ENCODE data around the gene PRTN3. TPM values are rescaled to one million over a fixed set of nuclear protein-coding genes. Genes with fewer than 3 reads are reported as not detected.
"Not testable (repeated sequence)": the region's sequence is repeated elsewhere in the genome, so short reads cannot be mapped to it uniquely, and the experiment has no call there.

The PRTN3 gene
- polyA plus RNA-seq, 1 donor = 6.1 TPM

- no peak for DNase-seq
Measured at GRCh38 chr19:815775-816499, 24.9 kb upstream of the PRTN3 start.

- DNase-seq = no peak
Measured at GRCh38 chr19:816500-816857, 24.3 kb upstream of the PRTN3 start.

- DNase-seq = not testable (repeated sequence)
Measured at GRCh38 chr19:820212-820611, 20.6 kb upstream of the PRTN3 start.

GRCh38 chr19:821231-821824, 19.5 kb upstream of the PRTN3 start:
- no peak for DNase-seq

GRCh38 chr19:821825-822503, 18.8 kb upstream of the PRTN3 start, which contains the start of gene PLPPR3:
TSS of gene PLPPR3 (minus strand) at chr19:821955. CDS start at chr19:821559, 396 bp downstream.
- DNase-seq = no peak

GRCh38 chr19:823565-824121, 17.2 kb upstream of the PRTN3 start:
- DNase-seq = no peak

- DNase-seq = no peak
Measured at GRCh38 chr19:824885-825284, 15.9 kb upstream of the PRTN3 start.

GRCh38 chr19:825897-826644, 14.7 kb upstream of the PRTN3 start:
- no peak for DNase-seq

- DNase-seq = no peak
Measured at GRCh38 chr19:827314-827709, 13.5 kb upstream of the PRTN3 start.

GRCh38 chr19:827710-828321, 13.0 kb upstream of the PRTN3 start, which contains the start of gene AZU1:
TSS of gene AZU1 (plus strand) at chr19:827837. CDS start at chr19:827847, 10 bp downstream.
- no peak for DNase-seq

- no peak for DNase-seq
Measured at GRCh38 chr19:829129-829758, 11.6 kb upstream of the PRTN3 start.

- no peak for DNase-seq
Measured at GRCh38 chr19:831407-832369, 9.1 kb upstream of the PRTN3 start.

GRCh38 chr19:834216-834615, 6.6 kb upstream of the PRTN3 start:
- DNase-seq = no peak

GRCh38 chr19:835210-835810, 5.5 kb upstream of the PRTN3 start:
- DNase-seq = no peak

- DNase-seq = not testable (repeated sequence)
Measured at GRCh38 chr19:842802-843179, 2.0 kb downstream of the PRTN3 start.

- no peak for DNase-seq
Measured at GRCh38 chr19:843180-843835, 2.5 kb downstream of the PRTN3 start.

- DNase-seq = no peak
Measured at GRCh38 chr19:843836-844545, 3.2 kb downstream of the PRTN3 start.

GRCh38 chr19:844546-844971, 3.8 kb downstream of the PRTN3 start:
- DNase-seq = no peak
